Islet precursor cell (in vitro differentiated cells): Measurements from ENCODE around the gene JMJD1C.
"Not testable (repeated sequence)": the region's sequence is repeated elsewhere in the genome, so short reads cannot be mapped to it uniquely, and the experiment has no call there.

Source experiments
- DNase-seq: peaks from one replicate; pipeline ENCODE4 v3.0.0-alpha.2; 2018

Gene JMJD1C

GRCh38 chr10:63252095-63252762 is 213.5 kb downstream of the JMJD1C start:
- no peak for DNase-seq

DNA sequence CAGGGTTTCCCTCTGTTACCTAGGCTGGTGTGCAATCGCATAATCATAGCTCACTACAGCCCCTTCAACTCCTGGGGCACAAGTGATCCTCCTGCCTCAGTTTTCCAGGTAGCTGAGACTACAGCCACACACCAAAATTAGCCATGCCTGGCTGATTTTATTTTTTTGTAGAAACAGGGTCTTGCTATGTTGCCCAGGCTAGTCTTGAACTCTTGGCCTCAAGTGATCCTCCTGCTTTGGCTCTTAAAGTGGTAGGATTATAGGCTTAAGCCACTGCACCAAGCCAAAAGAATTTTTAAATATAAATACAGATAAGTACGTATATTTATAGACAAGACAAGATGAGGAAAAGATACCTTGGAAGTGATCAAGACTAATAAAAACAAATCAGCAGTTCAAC is 215.7 kb downstream of the JMJD1C start:
- no peak for DNase-seq

- no peak for DNase-seq
Measured at GRCh38 chr10:63247771-63248170, 218.0 kb downstream of the JMJD1C start.

DNA sequence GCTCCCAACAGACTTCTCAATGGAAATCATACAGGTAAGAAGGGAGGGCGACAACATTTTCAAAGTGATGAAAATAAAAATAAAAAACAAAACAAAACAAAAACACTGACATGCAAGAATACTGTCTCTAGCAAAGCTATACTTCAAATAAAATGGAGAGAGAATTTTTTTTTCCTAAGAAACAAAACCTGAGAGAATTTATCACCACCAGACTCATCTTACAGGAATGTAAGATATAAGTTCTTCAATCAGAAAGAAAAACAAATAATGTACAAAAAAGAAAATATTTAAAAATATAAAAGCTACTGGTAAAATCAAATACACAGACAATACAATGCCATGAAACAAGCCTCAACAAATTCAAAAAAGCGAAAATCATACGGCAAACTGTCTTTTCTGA is 219.4 kb downstream of the JMJD1C start:
- DNase-seq: no peak

- DNase-seq: no peak
Measured at GRCh38 chr10:63241841-63242281, 223.9 kb downstream of the JMJD1C start.

DNA sequence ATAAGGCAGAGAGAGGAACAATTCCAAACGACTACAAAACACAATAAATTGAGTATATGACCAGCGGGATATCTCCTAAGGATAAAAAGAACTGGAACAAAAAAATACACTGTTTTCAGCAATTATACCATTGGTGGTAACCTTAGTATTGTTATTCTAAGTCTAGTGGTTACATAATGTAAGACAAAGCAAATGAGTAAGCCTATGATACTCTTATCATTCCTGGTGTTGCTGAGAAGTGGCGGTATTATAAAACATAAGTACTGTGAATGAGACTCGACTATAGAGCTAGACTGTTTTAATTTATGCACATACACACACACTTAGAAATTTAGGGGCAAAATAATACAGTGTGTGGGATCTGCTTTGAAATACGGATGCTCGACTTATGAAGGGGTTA is 225.0 kb downstream of the JMJD1C start:
- DNase-seq: no peak

DNA sequence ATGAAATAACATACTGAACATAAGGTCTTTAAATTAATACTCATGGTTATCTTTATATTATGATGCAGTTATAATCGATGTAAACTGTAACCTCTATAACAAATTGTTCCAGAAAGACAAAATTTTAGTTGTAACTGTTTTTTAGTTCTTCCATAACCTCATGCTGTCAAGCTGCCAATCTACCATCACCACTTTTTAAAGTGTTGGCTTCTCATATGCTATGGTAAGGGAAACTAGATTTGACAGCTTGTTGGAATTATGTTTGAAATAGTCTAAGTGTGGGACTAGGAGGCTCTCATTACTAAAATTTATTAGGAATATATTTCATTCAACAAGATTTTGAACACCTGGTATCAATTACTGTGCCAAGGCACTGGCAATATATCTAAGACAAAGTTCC is 227.3 kb downstream of the JMJD1C start:
- DNase-seq: no peak

DNA sequence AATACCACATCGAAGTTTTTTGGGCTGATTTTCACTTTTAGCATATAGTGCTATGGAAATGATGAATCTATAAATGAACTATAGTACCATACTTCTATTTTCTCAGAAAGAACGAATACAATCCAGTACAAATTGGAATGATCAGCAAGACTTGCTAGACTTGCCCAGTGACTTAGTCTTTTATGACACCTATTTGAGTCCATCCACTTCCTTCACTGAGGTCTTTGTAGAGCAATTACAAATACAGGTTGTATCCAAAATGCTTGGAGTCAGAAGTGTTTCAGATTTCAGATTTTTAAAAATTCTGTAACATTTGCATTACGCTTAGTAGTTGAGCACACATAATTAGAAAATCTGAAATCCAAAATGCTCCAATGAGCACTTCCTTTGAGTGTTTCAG is 228.4 kb downstream of the JMJD1C start:
- no peak for DNase-seq

GRCh38 chr10:63236113-63236935 is 229.5 kb downstream of the JMJD1C start:
- no peak for DNase-seq

- not testable (repeated sequence) for DNase-seq
Measured at GRCh38 chr10:63235136-63235535, 230.6 kb downstream of the JMJD1C start.

- no peak for DNase-seq
Measured at GRCh38 chr10:63229161-63229560, 236.6 kb downstream of the JMJD1C start.

DNA sequence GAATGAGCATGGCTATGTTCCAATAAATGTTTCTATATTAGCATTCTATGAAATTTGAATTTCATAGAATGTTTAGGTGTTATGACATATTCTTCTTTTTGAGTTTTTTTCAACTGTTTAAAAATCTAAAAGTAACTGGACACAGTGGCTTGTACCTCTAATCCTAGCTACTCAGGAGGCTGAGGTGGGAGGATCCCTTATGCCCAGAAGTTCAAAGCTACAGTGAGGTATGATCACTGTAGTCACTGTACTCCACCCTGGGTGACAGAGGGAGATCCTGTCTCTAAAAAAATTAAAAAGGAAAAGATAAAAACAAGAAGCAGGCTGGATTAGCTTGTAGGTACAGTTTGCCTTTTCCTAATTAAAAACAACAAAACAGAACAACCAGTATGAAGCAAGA is 237.5 kb downstream of the JMJD1C start:
- no peak for DNase-seq

- no peak for DNase-seq
Measured at GRCh38 chr10:63227207-63227895, 238.4 kb downstream of the JMJD1C start.

DNA sequence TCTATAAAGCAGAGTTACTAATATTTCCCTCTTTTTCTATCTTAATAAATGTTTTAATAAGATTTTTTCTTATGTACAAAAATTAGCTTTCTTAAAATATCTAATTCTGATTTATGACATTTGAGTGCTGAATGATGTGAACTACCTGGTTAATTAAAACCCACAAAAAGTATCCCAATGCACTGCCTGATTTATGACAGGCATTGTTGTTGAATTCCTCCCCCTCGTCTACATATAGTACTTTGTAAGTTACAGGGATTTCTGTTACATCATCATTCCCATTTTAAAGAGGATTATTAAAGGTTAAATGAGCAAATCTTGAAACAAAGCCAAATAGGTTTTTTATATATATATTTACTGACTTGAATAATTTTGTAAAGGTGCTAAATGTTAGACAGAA is 241.5 kb downstream of the JMJD1C start:
- no peak for DNase-seq

DNA sequence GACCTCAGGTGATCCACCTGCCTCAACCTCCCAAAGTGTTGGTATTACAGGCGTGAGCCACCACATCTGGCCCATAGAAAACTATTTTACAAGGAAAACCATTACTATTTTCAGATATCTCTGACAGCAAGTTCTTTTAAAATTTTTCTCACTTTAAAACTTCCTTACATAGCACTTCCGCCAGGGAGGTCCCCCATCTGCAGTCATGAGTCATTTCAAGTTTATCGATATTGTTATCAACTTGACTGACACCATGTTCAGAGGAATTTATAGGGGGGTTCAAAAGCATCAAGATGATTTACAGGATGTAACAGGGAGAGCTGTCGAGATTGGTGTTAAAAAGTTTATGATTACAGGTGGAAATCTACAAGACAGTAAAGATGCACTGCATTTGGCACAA is 243.8 kb downstream of the JMJD1C start:
- no peak for DNase-seq

DNA sequence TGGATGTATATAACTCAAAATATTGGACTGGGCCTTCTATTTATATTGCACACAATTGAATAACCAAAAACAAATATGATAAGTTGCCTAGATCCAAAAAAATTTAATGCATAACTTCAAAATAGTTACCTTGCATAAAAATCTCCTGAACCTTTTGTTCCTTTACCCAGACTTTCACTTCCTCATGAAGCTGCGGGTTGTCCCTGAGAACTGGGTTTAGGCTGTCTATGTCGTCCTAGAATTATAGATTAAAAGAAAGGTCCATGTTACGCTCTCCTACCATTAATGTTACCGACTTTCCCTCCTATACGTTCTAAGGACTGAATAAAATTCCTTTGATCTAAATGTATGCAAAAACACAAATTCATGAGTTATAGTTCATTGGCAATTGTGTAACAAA is 246.0 kb downstream of the JMJD1C start:
- no peak for DNase-seq

DNA sequence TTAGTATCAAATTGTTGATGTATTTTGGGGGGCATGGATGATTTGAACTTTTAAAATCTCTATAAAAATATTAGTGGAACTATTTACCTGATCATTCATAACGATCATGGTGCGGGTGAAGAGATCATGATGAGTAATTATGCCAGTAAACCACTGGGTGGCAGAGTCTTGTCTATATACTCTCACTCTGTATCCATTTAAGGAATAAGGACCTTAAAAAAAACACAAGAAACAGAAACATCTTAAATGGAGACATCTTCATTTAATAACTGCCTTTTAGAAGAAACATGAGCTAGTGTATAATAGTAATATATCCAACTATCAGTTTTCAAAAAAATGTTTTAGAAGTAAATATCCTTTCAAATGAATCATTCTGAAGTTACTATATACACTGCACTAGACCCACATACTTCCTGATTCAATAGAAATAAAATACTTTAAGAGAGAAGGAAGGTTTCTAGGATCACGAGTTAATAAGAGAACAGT is 248.6 kb downstream of the JMJD1C start:
- no peak for DNase-seq

GRCh38 chr10:63214571-63214970 is 251.2 kb downstream of the JMJD1C start:
- no peak for DNase-seq

- DNase-seq: no peak
Measured at GRCh38 chr10:63213489-63213888, 252.3 kb downstream of the JMJD1C start.

DNA sequence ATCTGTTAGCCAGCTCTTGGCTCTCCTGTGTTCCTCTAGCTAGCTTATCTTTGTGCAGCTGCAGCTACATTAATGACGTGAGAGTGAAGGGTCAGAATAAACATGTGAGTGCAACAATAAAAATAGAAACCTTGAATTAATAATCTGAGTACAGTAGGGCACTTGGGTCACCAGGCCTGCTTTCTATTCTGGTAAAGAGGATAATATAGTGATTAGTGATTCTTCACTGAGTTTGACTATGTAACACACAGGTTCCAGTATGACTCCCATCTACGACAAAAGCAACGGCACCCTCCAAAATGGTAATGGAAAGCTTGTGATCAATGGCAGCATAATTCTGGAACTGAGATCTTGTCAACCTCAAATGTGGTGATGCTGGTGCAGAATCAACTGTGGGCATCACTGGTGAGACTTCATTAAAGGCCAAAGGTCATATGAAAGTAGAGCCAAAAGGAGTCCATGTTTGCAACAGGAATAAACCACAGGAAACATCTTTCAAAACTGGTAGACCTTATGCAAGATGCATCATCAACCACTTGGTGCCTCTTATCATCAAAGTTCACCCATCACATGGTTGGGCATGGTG is 255.1 kb downstream of the JMJD1C start:
- DNase-seq: no peak

GRCh38 chr10:63209705-63210104 is 256.1 kb downstream of the JMJD1C start:
- no peak for DNase-seq

DNA sequence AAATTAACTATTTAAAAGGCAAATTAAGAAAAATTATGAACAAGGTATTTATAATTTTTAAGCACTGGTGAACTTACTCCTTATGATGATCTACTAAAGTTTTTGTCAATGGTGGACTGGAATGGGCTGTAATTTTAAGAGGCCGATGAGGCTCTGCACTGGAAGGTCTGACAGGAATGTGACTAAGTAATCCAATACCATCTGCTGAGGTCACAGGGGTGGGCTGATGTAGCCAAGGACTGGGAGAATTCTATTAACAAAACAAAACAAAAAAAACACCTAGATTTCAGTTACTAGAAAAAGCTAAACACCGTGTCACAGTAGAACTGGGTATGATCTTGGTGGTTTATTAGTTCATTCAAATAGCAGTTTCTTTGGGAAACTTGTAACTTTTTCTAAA is 256.8 kb downstream of the JMJD1C start:
- peak; percentile 66 for DNase-seq
